Esophagus (tissue), 2 donors: ENCODE results near the gene ADGRF4. TPM values are rescaled to one million over a fixed set of nuclear protein-coding genes. Genes with fewer than 3 reads are reported as not detected.

Experiments
- polyA plus RNA-seq, 2 donors: library from polyadenylated mRNA; stranded (reverse); fragments of 200-250 nt; gene quantifications; one replicate each; pipeline ENCODE4 v1.2.3, GENCODE V29; 2013
- donor health status: healthy with polysubstance abuse.
- donor health status: Bipolar disorder and iron deficiency.

The ADGRF4 gene
- polyA plus RNA-seq, 2 donors: 8.2 to 17.0 TPM

Other genes starting within 250 kb of the ADGRF4 start
- gene CD2AP, start 220.8 kb upstream of the ADGRF4 start, polyA plus RNA-seq: 10 to 100 TPM; 12.9 to 14.8 TPM
- not detected for gene OPN5, start 83.5 kb downstream of the ADGRF4 start, polyA plus RNA-seq